Prostate gland (tissue), 2 donors: ENCODE measurements around the gene TYW1B. TPM values are rescaled to one million over a fixed set of nuclear protein-coding genes. Genes with fewer than 3 reads are reported as not detected.
"Not testable (repeated sequence)": the region's sequence is repeated elsewhere in the genome, so short reads cannot be mapped to it uniquely, and the experiment has no call there.

Experiments
- DNase-seq: peaks from one replicate; pipeline ENCODE4 v3.0.0-alpha.2; 2019; ENCODE audit warnings: low spot score
- H3K27ac ChIP-seq, 2 donors: fragments of 200-600 bp; sonication (generic); 2 replicates each; pipeline ENCODE4 v1.5.1; 2017 to 2019
- H3K27me3 ChIP-seq: fragments of 200-600 bp; sonication (generic); replicated peaks from 2 replicates; pipeline ENCODE4 v1.5.1; 2019; ENCODE audit not compliant: insufficient read depth
- H3K36me3 ChIP-seq, 2 donors: fragments of 200-600 bp; sonication (generic); 1 replicate in 1 of 2; 2 replicates in 1 of 2; pipeline versions ENCODE4 v1.5.1 to v1.8.1; 2017 to 2019
- H3K4me1 ChIP-seq: fragments of 200-600 bp; sonication (generic); replicated peaks from 2 replicates; pipeline ENCODE4 v1.5.1; 2019
- H3K4me3 ChIP-seq, 2 donors: fragments of 200-600 bp; sonication (generic); 2 replicates each; pipeline ENCODE4 v1.5.1; 2017 to 2019
- H3K9me3 ChIP-seq: fragments of 200-600 bp; sonication (generic); 2 replicates; pipeline ENCODE4 v1.5.1; 2017
- CTCF ChIP-seq, 4 experiments: fragments of 200-600 bp in 2 of 4; fragments of 450-650 bp in 2 of 4; sonication (generic) in 2 of 4; IDR thresholded peaks; 1 replicate in 3 of 4; 2 replicates in 1 of 4; pipeline ENCODE4 v1.5.1; 2016 to 2019; ENCODE audit warnings: antibody characterized with exemption in 4 of 4, mild to moderate bottlenecking in 2 of 4, moderate library complexity in 2 of 4
- POLR2A ChIP-seq: fragments of 450-650 bp; IDR thresholded peaks from one replicate; pipeline ENCODE4 v1.6.1; 2016; ENCODE audit warnings: antibody characterized with exemption, mild to moderate bottlenecking
- POLR2AphosphoS5 ChIP-seq: sonication (generic); formaldehyde crosslinking; IDR thresholded peaks from one replicate; pipeline ENCODE4 v1.6.1; 2017; ENCODE audit warnings: antibody characterized with exemption
- WGBS: methylation state at CpG from one replicate; pipeline ENCODE4 v1.1.5; 2018; 5-methylcytosine and 5-hydroxymethylcytosine counted together
- intact Hi-C: fragments of 100-400 bp; cut with DNase I; formaldehyde crosslinking; loops from one replicate; pipeline ENCODE4 v1.14.2; 2022
- total RNA-seq, 2 donors: library from RNA; depleted of rRNA; stranded (reverse); fragments of >200 nt; gene quantifications; one replicate each; pipeline ENCODE4 v1.1.0, GENCODE V29; 2016

Gene TYW1B
- total RNA-seq, 2 donors from 2014 or later: 4.3 to 8.4 TPM

- 100% methylated on average over 2 of the region's 2 CpGs for WGBS
- Histone ChIP-seq H3K27me3 (no peaks in the 10 kb centered on the region), H3K27ac (no peak overlapping the region), H3K4me1 (no peaks in the 10 kb centered on the region), H3K9me3 (no peaks in the 10 kb centered on the region), H3K4me3 (no peak overlapping the region), H3K36me3 (no peaks in the 10 kb centered on the region)
- TF ChIP-seq POLR2A (no peak), POLR2AphosphoS5 (no peak), CTCF (IDR thresholded peaks at IDR 0.05) (no peak)
- no peak for DNase-seq
- intact Hi-C loops: no loop called here
Measured at GRCh38 chr7:72577107-72577506, 250.9 kb downstream of the TYW1B start.

- intact Hi-C loops, H3K9me3 ChIP-seq, H3K4me3 ChIP-seq, H3K27ac ChIP-seq, H3K4me1 ChIP-seq, DNase-seq, H3K36me3 ChIP-seq, H3K27me3 ChIP-seq: not testable (repeated sequence)
- whole genome bisulfite sequencing: 99% methylated on average over 3 of the region's 3 CpGs
Measured at GRCh38 chr7:72561988-72562387, 266.0 kb downstream of the TYW1B start.

- intact Hi-C loops, H3K36me3 ChIP-seq, H3K9me3 ChIP-seq, H3K4me1 ChIP-seq, DNase-seq, H3K27me3 ChIP-seq, H3K27ac ChIP-seq, H3K4me3 ChIP-seq: not testable (repeated sequence)
- WGBS: 79% methylated on average over 3 of the region's 4 CpGs
Measured at GRCh38 chr7:72559546-72559945, 268.5 kb downstream of the TYW1B start.

- WGBS: 60% methylated on average over 4 of the region's 4 CpGs
- H3K36me3 ChIP-seq: not testable (repeated sequence)
Measured at GRCh38 chr7:72556733-72557132, 271.3 kb downstream of the TYW1B start.

GRCh38 chr7:72555238-72555637, 272.8 kb downstream of the TYW1B start:
- H3K4me3 ChIP-seq, H3K4me1 ChIP-seq, intact Hi-C loops, H3K36me3 ChIP-seq, H3K9me3 ChIP-seq, H3K27me3 ChIP-seq, DNase-seq, H3K27ac ChIP-seq: not testable (repeated sequence)
- WGBS: 88% methylated on average over 6 of the region's 6 CpGs

More at GRCh38 chr7:72556733-72557132, 271.3 kb downstream of the TYW1B start:
- H3K27ac ChIP-seq, H3K9me3 ChIP-seq, DNase-seq, H3K27me3 ChIP-seq, H3K4me3 ChIP-seq, H3K4me1 ChIP-seq, intact Hi-C loops: not testable (repeated sequence)

GRCh38 chr7:72554401-72554800, 273.6 kb downstream of the TYW1B start:
- DNase-seq, H3K27me3 ChIP-seq, H3K9me3 ChIP-seq, H3K4me3 ChIP-seq, H3K36me3 ChIP-seq, intact Hi-C loops, H3K27ac ChIP-seq, H3K4me1 ChIP-seq: not testable (repeated sequence)
- WGBS: 66% methylated on average over 5 of the region's 5 CpGs

- DNase-seq, H3K9me3 ChIP-seq, H3K36me3 ChIP-seq, H3K4me1 ChIP-seq, H3K27ac ChIP-seq, H3K4me3 ChIP-seq, intact Hi-C loops, H3K27me3 ChIP-seq: not testable (repeated sequence)
Measured at GRCh38 chr7:72550454-72550853, 277.5 kb downstream of the TYW1B start.

GRCh38 chr7:72546586-72547237, 281.3 kb downstream of the TYW1B start:
- intact Hi-C loops, H3K9me3 ChIP-seq, H3K36me3 ChIP-seq, H3K27me3 ChIP-seq, DNase-seq, H3K27ac ChIP-seq, H3K4me1 ChIP-seq, H3K4me3 ChIP-seq: not testable (repeated sequence)
- WGBS: 33% methylated on average over 9 of the region's 9 CpGs

GRCh38 chr7:72544531-72544930, 283.5 kb downstream of the TYW1B start:
- H3K27me3 ChIP-seq, DNase-seq, H3K9me3 ChIP-seq, H3K4me1 ChIP-seq, H3K36me3 ChIP-seq, intact Hi-C loops, H3K27ac ChIP-seq, H3K4me3 ChIP-seq: not testable (repeated sequence)
- WGBS: 63% methylated on average over 2 of the region's 2 CpGs
